HG02642 (cell line): Measurements from ENCODE around the gene AURKAIP1.
"Not testable (repeated sequence)": the region's sequence is repeated elsewhere in the genome, so short reads cannot be mapped to it uniquely, and the experiment has no call there.

Source experiments
- ATAC-seq: cut with Tn5 transposase; IDR thresholded peaks from one replicate; pipeline ENCODE4 v1.9.1; 2021; ENCODE audit warnings: mild to moderate bottlenecking; ENCODE audit not compliant: unreplicated experiment, poor library complexity

The AURKAIP1 gene

DNA sequence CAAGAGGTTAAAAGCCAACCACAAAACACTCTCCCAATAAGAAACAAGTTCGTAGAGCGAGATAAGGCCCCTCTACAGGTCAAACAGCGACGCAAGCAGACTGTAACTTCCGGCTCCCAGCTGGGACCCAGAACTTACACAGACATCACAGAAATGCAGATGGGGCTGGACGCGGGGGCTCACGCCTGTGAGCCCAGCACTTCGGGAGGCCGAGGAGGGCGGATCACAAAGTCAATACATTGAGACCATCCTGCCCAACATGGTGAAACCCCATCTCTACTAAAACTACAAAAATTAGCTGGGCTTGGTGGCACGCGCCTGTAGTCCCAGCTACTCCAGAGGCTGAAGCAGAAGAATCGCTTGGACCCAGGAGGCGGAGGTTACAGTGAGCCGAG lies 13.1 kb upstream of the AURKAIP1 start:
- no peak for ATAC-seq

DNA sequence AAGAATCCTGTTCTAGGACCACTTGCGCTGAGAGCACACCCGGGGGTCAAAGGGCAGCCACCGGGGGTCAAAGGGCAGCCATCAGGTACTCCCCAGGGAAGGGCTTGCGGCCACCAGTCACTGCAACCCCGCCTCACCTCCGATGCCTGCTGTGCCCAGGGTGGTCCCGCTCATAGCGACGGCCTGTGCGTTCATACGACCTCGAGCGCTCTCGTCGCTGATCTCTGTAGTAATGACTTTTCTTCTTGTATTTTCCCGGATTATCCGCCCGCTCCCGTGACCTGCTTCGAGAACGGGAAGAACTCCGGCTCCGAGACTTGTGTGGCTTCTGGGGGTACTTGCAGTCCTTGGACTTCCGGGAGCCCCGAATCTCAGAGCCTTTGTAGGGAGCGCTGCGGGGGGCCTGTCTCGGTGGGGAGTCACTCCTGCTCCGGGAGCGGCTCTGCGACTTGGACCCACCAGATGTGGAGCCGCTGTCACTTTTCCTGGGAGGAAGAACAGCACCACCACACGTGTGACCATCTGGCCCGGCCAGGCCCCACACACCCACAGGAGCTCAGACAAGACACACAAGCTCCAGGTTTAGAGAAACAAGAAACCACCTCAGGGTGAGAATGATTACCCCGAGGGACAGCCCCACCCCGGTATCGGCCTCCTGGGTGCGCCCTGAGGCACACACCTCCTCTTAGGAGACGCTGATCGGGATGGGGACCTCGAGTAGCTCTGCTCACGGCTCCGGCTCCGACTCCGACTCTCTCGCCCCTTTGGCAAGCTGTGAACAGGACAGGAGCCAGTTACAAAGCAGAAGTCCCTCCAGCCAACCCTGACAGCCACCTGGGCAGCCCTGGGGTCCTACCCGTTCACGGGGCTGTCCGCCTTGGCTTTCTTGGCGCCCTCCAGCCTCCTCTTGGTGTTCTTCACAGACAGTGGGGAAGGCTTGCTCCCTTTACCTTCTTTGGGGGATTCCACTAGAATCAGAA lies 12.4 kb upstream of the AURKAIP1 start:
- no peak for ATAC-seq

DNA sequence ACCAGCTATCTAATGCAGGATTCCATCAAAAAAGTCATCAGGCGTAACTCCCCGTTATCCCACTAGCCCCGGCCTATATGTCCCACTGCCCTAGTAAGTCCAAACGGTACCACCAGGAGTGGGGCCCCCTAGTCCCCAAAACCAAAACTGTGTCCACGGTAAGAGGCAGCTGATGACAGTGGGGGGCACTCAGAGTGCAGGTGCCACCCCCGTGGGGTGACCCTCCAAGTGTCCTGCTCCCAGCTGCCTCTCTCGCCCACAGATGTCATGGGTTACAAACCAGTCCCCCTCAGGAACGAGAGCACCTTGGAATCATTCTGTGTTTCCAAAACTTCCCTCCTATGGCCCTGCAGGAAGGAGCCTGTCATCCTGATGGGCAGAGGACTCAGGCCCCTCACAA lies 10.9 kb upstream of the AURKAIP1 start:
- no peak for ATAC-seq

DNA sequence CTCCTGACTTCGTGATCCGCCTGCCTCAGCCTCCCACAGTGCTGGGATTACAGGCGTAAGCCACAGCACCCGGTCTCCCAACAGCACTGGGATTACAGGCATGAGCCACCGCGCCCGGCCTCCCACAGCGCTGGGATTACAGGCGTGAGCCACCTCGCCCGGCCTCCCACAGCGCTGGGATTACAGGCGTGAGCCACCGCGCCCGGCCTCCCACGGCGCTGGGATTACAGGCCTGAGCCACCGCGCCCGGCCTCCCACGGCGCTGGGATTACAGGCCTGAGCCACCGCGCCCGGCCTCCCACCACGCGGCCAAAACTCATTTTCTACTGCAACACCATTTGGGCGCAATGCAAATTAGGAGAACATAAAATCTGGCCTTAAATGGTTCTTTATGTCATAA lies 10.3 kb upstream of the AURKAIP1 start:
- not testable (repeated sequence) for ATAC-seq

DNA sequence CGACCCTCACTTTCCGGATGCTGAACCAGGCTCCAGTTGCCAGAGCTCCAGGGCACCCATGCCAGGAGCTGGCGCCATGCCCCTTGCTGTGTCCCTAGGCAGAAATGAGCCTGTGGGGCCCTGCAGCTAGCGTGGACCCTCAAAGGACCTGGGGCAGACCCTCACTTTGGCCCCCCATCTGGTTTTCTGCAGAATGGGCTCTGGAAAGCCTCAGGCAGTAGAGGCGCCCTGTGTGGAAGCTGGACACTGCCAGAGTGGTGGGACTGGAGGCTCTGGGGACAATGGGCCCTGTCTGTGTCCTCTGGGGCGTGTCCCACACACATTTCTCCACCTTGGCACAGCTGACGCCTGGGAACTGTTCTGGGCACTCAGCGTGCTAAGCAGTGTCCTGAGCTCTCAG lies 6.3 kb upstream of the AURKAIP1 start:
- ATAC-seq = no peak

DNA sequence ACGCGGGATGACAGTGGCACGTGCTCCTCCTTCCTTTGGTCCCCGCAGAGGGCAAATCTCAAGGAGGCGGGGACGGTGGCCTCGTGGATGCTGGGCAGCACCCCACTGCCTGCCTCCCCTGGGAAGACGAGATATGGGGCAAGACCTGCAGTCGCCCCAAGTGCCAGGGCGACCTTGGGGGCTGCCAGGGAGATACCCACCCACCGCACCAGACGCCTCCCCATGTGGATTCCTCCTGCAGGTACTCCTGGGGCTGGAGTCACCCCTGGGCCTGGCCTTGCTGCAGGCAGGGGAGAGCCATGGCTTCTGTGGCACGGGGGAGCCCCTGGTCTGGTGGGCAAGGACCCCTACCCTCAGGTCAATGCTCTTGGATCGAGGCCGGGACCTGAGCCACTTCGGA lies 5.9 kb upstream of the AURKAIP1 start:
- no peak for ATAC-seq

DNA sequence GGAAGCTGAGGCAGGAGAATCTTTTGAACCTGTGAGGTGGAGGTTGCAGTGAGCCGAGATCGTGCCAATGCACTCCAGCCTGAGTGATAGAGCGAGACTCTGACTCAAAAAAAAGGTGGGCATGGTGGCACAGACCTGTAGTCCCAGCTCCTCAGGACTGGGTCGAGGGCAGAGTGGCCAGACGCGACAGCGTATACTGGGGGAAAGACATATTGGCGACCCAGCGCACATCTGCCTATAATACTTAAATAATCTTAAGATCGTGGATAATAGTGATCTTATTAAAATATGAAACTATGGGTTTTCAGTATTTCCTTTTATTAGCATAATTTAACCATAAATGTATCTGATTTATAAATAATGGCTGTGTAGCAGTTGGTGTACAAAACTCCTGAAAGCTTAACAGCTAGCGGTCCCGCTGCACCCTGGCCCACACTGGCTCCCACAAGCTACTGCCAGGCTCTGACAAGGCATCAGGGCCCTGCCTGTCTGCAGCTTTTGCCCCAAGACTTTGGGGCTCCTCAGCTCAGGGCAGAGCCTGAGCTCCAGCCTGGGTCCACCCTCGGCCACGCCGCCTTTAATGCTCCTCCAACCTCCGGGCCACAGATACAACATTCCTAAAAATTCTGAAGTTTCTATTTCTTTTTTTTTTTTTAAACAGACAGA lies 2.7 kb upstream of the AURKAIP1 start:
- ATAC-seq = no peak

DNA sequence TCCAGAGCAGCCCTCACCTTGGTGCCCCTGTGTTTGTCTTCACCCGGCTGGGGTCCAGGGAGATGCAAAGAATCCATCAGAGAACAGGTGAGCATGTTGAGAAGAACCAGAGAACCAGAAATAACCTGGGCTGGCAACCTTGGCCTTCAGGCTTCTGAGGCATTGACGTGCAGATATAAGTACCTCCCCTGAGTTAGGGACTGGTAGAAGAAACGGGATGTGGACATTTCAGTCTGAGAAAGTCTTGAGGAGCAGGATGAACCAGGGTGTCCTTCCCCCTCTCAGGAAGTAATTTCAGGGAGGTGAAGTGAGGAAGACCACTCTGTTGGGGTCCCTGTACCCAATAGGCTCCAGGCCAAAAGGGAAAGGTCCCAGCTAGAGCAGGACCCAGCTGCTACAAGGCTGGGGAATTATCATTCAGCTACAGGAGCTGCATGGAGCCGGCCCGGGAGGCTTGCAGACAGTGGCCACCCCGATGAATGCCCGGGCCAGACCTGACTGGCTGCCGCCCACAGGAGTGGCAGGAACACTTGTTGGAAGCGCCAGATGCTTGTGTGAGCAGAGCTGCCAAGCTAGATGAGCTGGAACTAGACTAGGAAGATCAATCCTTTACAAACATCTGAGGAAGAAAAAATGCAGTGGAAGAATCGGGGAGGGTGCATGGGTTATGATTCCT lies 1.7 kb upstream of the AURKAIP1 start:
- ATAC-seq = no peak

DNA sequence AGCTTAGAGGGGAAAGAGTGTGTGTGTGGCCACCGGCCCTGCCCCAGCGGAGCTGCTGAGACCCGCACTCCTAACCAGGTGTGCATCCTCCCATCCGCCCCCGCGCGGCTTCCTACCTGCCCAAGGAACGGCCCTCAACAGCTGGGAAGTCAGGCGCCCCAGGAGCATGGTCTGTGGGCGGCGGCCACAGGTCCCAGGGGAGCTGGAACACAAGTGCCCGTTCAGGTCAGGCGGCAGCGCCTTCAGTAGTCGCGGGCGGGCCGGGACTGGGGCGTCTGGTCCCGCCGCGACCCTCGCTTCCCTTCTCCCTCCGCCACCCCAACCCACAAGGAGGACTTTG lies 448 bp downstream of the AURKAIP1 start:
- ATAC-seq = peak; percentile 8

DNA sequence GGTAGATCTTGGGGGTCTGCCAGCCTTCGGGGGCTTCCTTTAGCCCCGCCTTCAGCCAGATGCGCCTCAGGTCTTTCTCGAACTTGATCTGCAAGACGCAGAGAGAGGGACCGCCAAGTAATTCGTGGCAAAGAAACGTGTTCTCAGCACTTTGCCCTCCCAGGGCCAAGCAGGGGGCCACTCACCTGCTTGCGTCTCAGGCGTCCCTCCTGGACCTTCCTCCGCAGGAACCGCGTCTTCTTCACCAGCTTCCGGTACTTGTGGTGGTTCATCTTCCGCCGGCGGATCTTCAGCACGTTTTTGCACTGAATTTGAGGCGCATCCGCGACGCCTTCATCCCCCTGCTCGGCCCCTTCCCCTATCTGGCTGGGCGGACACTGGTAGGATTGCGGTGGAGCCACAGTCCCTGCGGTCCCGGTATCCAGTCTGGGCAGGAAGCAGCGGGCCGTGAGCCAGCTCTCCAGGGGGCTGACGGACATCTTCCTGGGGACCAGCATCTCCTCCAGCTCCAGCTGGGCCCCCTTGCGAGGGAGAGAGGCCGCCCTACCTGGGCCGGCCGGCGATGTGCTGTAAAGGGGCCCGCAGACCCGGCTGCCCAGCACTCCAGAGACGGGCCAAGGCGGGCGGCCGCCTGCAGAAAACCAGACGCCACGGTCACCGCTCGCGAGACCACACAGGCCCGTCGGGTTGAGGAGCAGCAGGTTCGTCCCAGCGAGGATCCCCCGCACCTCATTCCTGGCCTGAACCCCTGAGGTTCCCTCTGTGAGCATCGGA lies 1.0 kb downstream of the AURKAIP1 start:
- no peak for ATAC-seq

DNA sequence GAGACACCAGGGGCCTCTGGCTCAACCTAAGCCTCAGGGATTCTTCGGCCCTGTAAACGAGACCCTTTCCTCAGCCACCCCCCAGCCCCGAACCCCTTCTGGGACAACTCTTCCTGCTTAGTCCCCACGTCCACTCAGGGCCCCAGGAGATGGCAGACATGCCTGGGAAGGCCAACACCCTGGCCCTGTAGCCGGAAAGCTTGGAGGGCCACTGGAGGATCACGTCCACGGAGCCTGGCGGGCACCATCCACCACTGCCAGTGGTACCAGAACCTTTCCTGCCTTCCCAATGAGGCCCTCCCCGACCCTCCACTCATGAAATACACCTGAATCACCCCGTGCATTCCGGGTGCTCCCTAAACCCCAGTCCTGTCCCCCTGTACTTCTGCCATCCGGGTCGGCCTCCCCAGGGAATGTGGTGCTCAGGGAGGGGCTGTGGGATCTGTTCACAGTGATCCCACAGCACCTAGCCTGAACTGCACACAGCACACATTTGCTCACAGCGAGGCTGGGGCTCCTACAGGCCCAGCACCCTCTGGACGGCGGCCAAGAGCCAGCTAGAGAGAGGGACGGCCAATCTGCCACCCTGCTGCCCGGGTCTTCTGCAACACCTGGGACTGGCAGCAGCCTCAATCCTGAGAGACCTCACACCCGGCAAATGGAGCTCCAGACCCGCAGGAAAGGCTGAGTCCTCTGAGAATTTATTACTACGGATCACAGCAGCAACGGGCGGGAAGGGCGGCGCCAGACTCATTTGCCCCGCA lies 1.8 kb downstream of the AURKAIP1 start:
- ATAC-seq = no peak

DNA sequence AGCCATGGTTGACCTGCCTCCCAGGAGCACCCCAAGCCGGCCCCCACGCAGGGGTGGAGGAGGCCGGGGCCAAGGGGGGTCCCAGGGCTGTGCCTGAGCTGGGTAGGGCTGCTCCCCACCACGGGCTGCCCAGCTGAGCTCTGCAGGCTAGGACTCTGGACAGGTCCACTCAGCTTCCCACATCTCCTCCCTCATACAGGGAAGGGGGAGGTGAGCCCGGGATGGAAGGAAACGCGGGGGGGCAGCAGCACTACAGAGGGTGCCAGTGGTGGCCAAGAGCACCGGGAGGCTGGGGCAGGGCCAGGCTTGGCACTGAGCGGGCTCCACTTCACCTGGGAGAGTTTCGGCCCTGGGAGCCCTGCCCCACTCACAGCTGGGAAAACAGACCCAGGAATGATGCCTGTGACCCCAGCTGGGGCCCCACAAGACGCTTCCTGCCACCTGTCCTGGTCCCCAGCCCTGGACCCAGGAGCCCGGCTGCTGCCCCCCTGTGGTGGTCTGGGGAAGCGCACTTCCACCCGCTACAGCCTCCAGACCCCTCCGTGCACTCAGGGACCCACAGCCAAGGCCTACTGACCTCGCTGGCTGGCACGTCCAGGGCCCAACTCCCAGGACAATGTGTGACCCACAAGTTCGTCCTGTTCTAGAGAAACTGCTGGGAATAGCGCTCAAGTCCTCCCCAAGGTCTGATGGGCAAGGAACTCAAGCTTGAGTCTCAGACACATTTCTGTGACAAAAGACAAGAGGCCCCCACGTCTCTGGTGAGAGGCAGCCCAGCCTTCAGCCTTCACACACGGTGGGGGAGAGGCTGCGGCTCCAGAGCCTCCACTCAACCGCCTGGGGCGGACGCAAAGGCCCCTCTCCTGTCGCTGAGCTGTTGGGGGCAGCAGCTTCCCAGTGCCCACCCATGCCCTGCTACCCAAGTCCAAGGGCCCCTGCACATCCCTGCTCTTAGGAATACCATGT lies 3.0 kb downstream of the AURKAIP1 start:
- ATAC-seq = no peak

DNA sequence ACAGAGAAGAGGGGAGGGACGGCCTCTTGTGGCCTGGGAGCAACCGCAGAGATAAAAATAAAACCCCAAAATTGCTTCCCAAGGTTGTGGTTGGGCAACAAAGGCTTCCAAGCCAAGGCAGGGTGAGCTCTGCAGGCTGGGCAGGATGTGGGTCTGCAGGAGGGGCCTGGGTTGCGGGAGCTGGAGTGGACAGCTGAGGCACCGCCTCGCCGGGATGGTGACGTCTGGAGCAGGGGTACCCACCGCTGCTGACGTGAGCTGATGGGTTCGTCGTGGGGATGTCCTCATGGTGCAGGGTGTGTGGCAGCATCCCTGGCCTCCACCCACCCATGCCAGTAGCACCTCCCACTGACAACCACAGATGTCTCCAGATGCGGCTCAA lies 3.7 kb downstream of the AURKAIP1 start:
- no peak for ATAC-seq

DNA sequence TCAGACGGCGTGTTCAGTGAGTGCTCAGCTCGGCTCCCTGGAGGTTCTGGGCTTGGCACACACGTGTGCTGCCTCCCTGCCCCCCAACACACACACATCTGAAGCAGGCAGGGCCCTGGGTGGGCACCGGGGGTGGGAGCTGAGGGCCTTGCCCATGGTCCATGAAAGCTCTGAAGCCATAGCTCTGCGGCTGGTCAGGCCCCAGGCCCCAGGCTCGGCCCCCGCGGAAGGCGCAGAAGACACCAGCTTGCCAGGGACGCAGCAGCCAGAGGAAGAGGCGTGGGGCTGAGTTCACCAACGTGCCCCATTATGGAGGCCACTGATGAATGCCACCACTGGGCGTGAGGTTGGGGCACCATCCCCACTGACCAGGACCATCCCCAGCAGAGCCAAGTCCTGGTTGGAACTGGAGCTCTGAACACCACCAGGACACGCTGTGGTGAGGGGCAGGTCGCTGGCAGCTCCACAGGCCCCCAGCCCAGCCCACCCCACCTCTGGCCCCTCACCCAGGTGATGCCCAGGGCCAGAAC lies 4.2 kb downstream of the AURKAIP1 start:
- no peak for ATAC-seq

DNA sequence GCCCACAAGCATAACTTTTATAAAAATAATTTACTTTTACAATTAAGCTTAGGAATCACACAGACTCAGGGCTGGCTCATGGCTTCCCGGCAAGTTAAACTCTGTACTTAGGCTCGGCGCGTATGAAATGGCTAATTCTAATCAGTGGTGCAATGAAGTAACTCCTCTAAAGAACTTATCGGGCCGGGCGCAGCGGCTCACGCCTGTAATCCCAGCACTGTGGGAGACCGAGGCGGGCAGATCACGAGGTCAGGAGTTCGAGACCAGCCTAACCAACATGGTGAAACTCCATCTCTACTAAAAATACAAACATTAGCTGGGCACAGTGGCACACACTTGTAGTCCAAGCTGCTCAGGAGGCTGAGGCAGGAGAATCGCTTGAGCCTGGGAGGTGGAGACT lies 4.9 kb downstream of the AURKAIP1 start:
- ATAC-seq = not testable (repeated sequence)

DNA sequence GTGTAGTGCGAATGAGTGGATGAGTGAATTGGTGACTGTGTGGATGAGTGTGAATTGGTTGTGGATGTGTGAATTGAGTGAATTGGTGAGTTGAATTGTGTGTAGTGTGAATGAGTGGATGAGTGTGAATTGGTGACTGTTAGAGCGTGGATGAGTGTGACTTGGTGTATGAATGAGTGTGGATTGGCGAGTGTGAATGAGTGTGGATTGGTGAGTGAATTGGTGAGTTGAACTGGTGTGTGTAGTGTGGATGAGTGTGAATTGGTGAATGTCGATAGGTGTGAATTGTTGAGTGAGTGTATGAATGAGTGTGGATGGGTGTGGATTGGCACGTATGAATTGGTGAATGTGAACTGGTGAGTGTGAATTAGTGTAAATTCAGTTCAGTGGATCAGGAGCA lies 7.7 kb downstream of the AURKAIP1 start:
- no peak for ATAC-seq

DNA sequence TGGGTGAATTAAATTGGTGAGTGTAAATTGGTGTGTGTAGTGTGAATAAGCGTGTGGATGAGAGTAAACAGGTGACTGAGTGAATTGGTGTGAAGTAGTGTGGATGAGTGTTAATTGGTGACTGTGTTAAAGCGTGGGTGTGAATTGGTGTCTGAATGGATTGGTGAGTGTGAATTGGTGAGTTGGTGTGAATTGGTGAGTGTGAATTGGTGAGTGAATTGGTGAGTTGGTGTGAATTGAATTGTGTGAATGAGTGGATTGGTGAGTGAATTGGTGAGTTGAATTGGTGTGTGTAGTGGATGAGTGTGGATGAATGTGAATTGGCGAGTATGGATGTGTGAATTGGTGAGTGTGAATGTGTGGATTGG lies 8.3 kb downstream of the AURKAIP1 start:
- no peak for ATAC-seq

DNA sequence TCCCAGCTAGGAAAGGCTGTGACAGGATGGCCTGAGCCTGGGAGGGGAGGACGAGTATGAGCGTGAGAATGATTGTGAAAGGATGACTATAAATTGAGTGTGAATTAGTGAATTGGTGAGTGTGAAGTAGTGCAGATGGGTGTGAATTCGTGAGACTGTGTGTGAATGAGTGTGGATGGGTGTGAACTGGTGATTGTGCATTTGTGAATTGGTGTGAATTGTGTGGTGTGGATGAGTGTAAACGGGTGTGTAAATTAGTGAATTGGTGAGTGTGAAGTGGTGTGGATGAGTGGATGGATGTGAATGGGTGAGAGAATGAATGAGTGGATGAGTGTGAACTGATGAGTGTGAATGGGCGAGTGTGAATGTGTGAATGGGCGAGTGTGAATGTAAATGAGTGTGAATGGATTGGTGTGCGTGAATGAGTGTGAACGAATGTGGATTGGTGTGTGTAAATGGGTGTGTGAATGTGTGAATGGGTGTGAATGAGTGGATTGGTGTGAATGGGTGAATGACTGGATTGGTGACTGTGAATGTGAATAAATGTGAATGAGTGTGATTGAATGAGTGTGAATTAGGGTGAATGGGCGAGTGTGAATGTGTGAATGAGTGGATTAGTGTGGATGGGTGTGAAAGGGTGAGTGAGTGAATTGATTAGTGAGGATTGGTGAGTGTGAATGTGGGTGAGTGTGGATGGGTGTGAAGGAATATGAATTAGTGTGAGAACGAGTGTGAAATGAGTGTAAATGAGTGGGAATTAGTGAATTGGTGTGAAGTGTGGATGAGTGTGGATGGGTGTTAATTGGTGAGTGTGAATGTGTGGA lies 8.9 kb downstream of the AURKAIP1 start:
- no peak for ATAC-seq
